ENCODE data around the gene IGFL2.
"Not testable (repeated sequence)": the region's sequence is repeated elsewhere in the genome, so short reads cannot be mapped to it uniquely, and the experiment has no call there.

GRCh38 chr19:46102333-46102732 lies 45.7 kb upstream of the IGFL2 start:
- not testable (repeated sequence) for TF ChIP-seq EZH2phosphoT487 (IDR thresholded peaks at IDR 0.05; ENCODE audit: insufficient read depth, low read depth); EZH2 (IDR thresholded peaks at IDR 0.05; ENCODE audit: insufficient read depth, poor library complexity, severe bottlenecking)
